ENCODE results near the gene SCN10A.

GRCh38 chr3:38763569-38763968 lies 52.4 kb downstream of the SCN10A start:
- TF ChIP-seq EZH2 (IDR thresholded peaks at IDR 0.05; ENCODE audit: insufficient read depth, poor library complexity, severe bottlenecking) (no peak), EZH2phosphoT487 (IDR thresholded peaks at IDR 0.05; ENCODE audit: insufficient read depth, low read depth) (no peak)
